ENCODE results near the gene PLEKHM3. TPM values are rescaled to one million over a fixed set of nuclear protein-coding genes. Genes with fewer than 3 reads are reported as not detected.
A peak's percentile ranks its signal among the peaks of the same experiment; 100 is the strongest.

The PLEKHM3 gene
- total and polyA plus RNA-seq, 2 of the 13 experiments (the other 11 are each of a cell fraction or from before 2014, with no cell fraction given) = 4.5 to 4.7 TPM

GRCh38 chr2:207847807-207848544 lies 177.4 kb downstream of the PLEKHM3 start (continued):
- no peak for TF ChIP-seq GPBP1L1 (CRISPR knock-in tag; IDR thresholded peaks at IDR 0.05)
- TF ChIP-seq PHF8 (CRISPR knock-in tag; IDR thresholded peaks at IDR 0.05) = peak; percentile 35; the same call in 1 of the 2 replicates
- TF ChIP-seq BRD4 (CRISPR knock-in tag; IDR thresholded peaks at IDR 0.05) = no peak; the same call in 1 of the 2 replicates
- TF ChIP-seq REXO4 (CRISPR knock-in tag; IDR thresholded peaks at IDR 0.05; ENCODE audit: borderline replicate concordance) = no peak
- no peak for TF ChIP-seq PCBP1 (IDR thresholded peaks at IDR 0.05; ENCODE audit: borderline replicate concordance, low read depth, low read length)
- no peak; the same call in 1 of the 2 replicates for TF ChIP-seq SATB2 (CRISPR knock-in tag; IDR thresholded peaks at IDR 0.05)
- TF ChIP-seq GATAD1 (CRISPR knock-in tag; IDR thresholded peaks at IDR 0.05) = 0 out of 2 replicates have a peak, but pooled peaks have one; percentile 47
- TF ChIP-seq ZNF224 (CRISPR knock-in tag; IDR thresholded peaks at IDR 0.05) = no peak
- TF ChIP-seq CBX2 (IDR thresholded peaks at IDR 0.05; ENCODE audit: low read depth, low read length) = no peak
- no peak for TF ChIP-seq CBX2 (CRISPR knock-in tag; IDR thresholded peaks at IDR 0.05; ENCODE audit: low read depth)
- peak; percentile 91 for TF ChIP-seq HNF4G (IDR thresholded peaks at IDR 0.05; ENCODE audit: borderline replicate concordance, low read depth, low read length)
- TF ChIP-seq HNF4G (CRISPR knock-in tag; IDR thresholded peaks at IDR 0.05; ENCODE audit: borderline replicate concordance, low read depth) = no peak
- TF ChIP-seq ERF (CRISPR knock-in tag; IDR thresholded peaks at IDR 0.05) = peak; percentile 89
- no peak for TF ChIP-seq REPIN1 (CRISPR knock-in tag; IDR thresholded peaks at IDR 0.05; ENCODE audit: borderline replicate concordance, low read depth)
- no peak for TF ChIP-seq AGO2 (optimal IDR thresholded peaks at IDR 0.05; ENCODE audit: low read depth, low read length)
- no peak for TF ChIP-seq ZNF136 (CRISPR knock-in tag; IDR thresholded peaks at IDR 0.05; ENCODE audit: low read depth)
- no peak for TF ChIP-seq SNRNP70 (IDR thresholded peaks at IDR 0.05; ENCODE audit: low read depth, low read length)
- no peak; the same call in 1 of the 2 replicates for TF ChIP-seq MYPOP (CRISPR knock-in tag; IDR thresholded peaks at IDR 0.05)
- no peak; the same call in 1 of the 2 replicates for TF ChIP-seq SRY (CRISPR knock-in tag; IDR thresholded peaks at IDR 0.05)
- no peak for TF ChIP-seq MTA3 (CRISPR knock-in tag; IDR thresholded peaks at IDR 0.05)
- no peak for TF ChIP-seq ZFP82 (CRISPR knock-in tag; IDR thresholded peaks at IDR 0.05; ENCODE audit: borderline replicate concordance)
- no peak for TF ChIP-seq ZNF430 (CRISPR knock-in tag; IDR thresholded peaks at IDR 0.05)
- TF ChIP-seq GATA4 (IDR thresholded peaks at IDR 0.05; ENCODE audit: borderline replicate concordance, low read depth) = peak; percentile 81; the same call in 1 of the 2 replicates
- no peak for TF ChIP-seq ZNF468 (CRISPR knock-in tag; IDR thresholded peaks at IDR 0.05)
- TF ChIP-seq, protein P1, sequence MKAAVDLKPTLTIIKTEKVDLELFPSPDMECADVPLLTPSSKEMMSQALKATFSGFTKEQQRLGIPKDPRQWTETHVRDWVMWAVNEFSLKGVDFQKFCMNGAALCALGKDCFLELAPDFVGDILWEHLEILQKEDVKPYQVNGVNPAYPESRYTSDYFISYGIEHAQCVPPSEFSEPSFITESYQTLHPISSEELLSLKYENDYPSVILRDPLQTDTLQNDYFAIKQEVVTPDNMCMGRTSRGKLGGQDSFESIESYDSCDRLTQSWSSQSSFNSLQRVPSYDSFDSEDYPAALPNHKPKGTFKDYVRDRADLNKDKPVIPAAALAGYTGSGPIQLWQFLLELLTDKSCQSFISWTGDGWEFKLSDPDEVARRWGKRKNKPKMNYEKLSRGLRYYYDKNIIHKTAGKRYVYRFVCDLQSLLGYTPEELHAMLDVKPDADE (CRISPR knock-in tag; IDR thresholded peaks at IDR 0.05) = no peak
- TF ChIP-seq ZNF776 (CRISPR knock-in tag; IDR thresholded peaks at IDR 0.05) = no peak
- peak; percentile 92 for TF ChIP-seq RARA (CRISPR knock-in tag; IDR thresholded peaks at IDR 0.05)
- TF ChIP-seq ZNF562 (CRISPR knock-in tag; IDR thresholded peaks at IDR 0.05; ENCODE audit: borderline replicate concordance) = no peak

Data from HepG2 (cell line).